DOHH2 (cell line): ENCODE measurements around the gene NRXN3.

Source experiments
- CTCF ChIP-seq: fragments of 200-600 bp; sonication (generic); IDR thresholded peaks from one replicate; pipeline ENCODE4 v1.5.1; 2014; ENCODE audit warnings: antibody characterized with exemption, mild to moderate bottlenecking, low read depth, low read length; ENCODE audit not compliant: poor library complexity, severe bottlenecking
- EZH2phosphoT487 ChIP-seq: fragments of 200-600 bp; sonication (generic); IDR thresholded peaks from 2 replicates; pipeline ENCODE4 v1.6.1; 2017; ENCODE audit warnings: borderline replicate concordance, mild to moderate bottlenecking, antibody characterized with exemption, low read length, moderate library complexity, mixed read lengths

GRCh38 chr14:78292003-78292402, 121.8 kb downstream of the NRXN3 start:
- no peak for TF ChIP-seq CTCF
- TF ChIP-seq EZH2phosphoT487 = no peak
